NCI-H1105 (cell line): Measurements from ENCODE around the gene HYPK.

Source experiments
- DNase-seq: peaks from one replicate; lab custom pipeline; 2025; lab: John Stamatoyannopoulos, UW

The HYPK gene

GRCh38 chr15:43800286-43801141 is at the start of gene HYPK:
Gene HYPK, plus strand, starts transcription at chr15:43800599. Its CDS starts 24 bp downstream, at chr15:43800623.
- peak; percentile 65 for DNase-seq

DNA sequence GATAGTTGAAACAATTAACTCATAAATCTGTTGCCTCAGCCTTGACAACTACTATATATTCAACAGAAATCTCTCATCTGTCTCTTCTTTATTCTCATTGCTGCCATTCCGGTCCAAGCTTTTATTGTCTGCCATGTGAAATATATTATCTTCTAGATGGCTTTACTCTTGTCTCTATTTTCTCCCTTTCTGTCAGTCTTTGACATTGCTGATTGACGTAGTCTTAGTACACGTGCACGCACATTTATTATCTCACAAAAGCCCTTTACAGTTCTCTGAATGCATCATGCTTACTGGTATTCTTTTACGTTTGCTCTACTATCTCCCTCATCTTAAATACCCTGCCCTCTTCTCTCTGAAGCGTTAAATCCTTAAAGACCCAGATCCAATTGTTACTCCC is 48.5 kb upstream of the HYPK start:
- DNase-seq = no peak

GRCh38 chr15:43762824-43763223 is 37.6 kb upstream of the HYPK start:
- DNase-seq = no peak

DNA sequence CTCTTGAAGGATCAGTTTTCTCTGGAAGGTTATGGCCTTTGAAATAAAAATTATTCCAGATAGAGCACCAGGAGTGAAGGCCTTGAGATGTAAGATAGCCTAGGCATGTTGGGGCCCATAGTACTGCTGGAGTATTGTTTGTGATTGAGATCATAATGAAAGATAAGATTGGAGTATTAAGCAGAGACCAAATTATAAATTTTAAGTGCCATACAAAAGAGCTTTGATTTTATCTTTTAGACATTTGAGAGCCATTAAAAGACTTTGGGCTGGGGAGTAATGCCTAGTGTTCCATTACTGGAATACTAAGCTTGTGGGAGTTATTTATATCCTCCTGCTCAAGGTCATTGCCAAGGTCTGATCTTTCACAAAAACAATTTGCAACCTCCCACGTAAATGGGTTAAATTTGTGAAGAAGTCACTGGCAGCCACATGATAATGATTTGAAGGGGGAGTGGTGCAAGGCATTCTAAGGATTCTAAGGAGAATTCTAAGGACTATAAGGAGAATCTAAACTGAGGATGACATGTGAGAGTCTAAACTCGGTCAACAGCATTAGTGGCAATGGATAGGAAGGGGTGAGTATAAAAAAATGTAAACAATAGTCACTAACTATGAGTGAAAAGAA is 36.5 kb upstream of the HYPK start:
- no peak for DNase-seq

DNA sequence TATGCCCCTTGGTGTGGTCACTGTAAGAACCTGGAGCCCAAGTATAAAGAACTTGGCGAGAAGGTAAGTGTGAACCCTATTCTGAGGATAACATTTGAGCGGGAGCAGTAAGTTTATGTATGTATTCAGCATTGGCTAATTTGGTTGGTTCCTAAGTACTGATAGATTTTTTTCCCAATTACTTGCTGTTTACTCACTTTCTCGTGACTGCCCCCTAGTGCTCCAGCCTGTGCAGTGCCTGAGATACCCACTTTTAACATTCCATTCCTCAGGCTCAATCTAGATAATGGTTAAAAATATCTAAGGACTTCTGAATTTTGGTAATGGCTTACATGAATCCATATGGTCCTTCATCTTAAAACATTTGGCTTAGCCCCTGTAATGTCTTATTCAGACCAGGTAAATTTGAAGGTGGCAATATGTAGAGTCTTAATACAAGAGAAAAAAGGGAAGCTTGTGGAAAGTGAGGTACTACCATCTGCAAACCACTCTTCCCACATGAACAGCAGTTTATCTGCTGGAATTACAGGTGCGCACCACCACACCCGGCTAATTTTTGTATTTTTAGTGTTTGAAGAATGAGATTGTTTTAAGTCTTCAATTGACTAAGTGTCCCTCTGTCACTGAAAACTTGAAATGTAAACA is 30.7 kb upstream of the HYPK start:
- DNase-seq = no peak

GRCh38 chr15:43771816-43772215 is 28.6 kb upstream of the HYPK start:
- DNase-seq = no peak

DNA sequence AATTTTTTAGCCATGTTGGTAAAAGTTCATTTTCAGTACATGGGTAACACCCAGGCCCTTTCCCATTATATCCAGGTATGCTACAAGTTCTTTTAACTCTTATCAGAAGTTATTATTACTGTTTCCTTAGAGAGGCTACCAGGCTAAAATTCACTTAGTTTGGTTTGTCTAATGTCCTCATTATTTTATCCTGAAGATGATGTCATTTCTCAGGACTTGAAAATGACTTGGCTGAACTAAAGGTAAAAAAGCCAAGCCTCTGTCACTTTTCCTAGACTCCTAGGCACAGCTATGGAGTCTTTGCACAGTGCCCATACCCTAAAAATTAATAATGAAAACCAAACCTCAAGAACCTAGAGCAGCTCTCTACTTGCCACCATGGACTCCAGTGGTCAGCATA is 27.8 kb upstream of the HYPK start:
- DNase-seq = no peak

- no peak for DNase-seq
Observed at GRCh38 chr15:43774062-43774461, 26.3 kb upstream of the HYPK start.

DNA sequence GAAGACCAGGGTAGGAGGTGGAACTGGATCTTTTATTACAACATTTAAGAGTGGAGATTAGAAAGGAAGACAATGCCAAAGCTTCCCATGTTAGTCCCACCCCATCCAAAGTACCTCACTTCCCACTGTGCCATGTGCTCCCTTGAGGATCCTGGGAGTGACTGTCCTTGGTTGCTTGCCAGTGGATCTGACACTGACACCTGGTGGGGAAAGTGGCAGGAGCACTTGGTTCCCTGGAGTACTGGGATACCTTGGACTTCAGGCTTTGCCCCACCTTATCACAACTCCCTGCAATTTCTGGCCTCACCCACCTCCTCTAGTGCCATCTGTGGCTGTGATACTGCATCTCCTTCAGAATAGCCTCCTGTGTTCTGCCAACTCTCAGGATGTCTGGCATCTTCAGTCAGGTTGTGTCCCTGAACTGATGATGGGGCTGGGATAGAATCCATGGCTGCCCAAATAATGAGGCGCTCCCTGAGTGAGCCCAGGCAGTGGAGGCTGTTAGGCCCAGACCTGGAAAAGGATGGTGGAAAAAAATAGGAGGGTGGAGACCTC is 24.9 kb upstream of the HYPK start:
- DNase-seq = peak; percentile 50

GRCh38 chr15:43776101-43776717 is 24.2 kb upstream of the HYPK start:
- DNase-seq = no peak

DNA sequence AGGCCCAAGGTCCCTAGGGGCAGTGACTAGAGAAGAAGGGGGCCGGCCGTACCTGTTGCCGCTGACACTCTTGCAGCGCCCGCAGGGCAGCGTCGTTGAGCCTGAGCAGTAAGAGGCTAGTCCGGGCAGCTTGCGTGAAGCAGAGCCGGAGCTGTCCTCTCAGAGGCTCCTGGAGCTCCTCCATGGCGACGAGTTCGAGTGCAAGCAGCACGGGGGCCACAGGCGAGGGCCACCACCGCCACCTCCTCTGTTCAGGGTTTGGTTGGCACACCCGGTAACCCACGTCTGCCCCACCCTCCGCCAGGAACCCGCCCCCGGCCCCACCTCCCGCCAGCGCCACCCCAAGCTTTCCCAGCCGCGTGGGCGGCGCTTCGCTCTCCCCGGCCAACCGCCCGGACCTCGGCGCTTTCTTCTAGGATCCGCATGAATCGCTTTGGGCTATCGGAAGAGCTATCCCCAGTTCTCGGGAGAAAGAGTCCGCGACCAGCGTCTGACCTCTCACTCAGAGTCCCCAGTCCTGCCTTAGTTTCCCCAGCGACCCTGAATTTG is 23.6 kb upstream of the HYPK start, which contains the start of gene ELL3:
Gene ELL3 (minus strand): TSS at position 249 of the 549 bp plus-strand sequence. CDS start 65 bp downstream, at position 184.
- DNase-seq = peak; percentile 60

GRCh38 chr15:43777267-43777914 is 23.0 kb upstream of the HYPK start:
- peak; percentile 46 for DNase-seq

DNA sequence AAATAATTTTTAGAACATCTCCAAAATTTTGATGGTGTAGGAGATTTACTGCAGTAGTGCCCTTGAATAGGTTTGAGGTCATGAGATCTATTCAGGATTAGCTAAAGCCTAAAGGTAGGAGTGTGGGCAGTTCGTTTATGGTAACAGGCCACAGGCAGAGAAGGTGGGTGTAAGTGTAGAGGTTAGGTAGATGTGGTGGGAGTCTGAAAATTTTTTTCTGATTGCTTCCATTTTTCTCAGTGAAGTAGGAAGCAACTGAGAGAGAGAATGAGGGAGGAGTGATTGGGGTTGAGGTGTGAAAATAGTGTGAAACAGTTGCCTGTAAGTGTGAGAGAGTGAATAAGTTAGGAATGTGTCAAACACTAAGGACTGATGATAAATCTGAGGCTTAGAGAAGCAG is 21.4 kb upstream of the HYPK start:
- DNase-seq = no peak

- no peak for DNase-seq
Observed at GRCh38 chr15:43789409-43789808, 11.0 kb upstream of the HYPK start.

GRCh38 chr15:43791993-43792760 is 8.2 kb upstream of the HYPK start, which contains the start of gene SERF2:
Gene SERF2, plus strand, starts transcription at chr15:43792320. Its CDS starts 57 bp downstream, at chr15:43792377.
- peak; percentile 94 for DNase-seq

DNA sequence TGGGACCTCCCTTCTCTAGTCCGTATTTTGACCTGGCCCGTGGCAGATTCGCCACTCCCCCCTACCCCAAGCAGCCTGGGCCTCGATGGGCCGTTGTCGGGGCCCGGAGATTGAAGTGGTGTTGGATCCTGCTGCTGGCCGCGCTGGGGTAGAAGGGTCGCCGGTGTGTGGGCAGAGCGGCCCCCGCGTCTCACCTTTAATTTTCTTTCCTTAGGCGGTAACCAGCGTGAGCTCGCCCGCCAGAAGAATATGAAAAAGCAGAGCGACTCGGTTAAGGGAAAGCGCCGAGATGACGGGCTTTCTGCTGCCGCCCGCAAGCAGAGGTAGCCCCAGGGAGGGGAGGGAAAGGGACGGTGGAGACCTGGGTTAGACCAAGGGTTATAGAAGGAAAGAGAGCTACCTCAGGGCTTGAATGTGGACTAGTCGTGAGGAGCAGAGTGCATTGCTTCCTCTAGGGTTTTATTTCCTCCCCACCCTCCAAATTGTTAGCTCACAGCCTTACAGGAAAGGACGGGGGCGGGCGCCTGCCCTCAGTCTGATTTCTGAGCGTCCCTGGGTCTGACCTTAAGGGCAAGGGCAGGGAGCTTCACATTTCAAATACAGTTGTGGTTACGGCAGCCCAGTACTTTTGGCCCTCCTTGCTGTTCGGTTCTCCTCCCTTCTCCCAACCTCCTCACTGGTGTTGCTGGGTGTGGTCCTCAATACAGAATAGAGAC is 7.5 kb upstream of the HYPK start:
- DNase-seq = no peak

DNA sequence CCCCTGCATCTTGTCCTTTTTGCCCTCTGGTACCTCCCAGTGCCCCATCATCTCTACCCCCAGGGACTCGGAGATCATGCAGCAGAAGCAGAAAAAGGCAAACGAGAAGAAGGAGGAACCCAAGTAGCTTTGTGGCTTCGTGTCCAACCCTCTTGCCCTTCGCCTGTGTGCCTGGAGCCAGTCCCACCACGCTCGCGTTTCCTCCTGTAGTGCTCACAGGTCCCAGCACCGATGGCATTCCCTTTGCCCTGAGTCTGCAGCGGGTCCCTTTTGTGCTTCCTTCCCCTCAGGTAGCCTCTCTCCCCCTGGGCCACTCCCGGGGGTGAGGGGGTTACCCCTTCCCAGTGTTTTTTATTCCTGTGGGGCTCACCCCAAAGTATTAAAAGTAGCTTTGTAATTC is 6.8 kb upstream of the HYPK start:
- DNase-seq = no peak

- no peak for DNase-seq
Observed at GRCh38 chr15:43794269-43795037, 5.9 kb upstream of the HYPK start.

GRCh38 chr15:43795197-43795596 is 5.2 kb upstream of the HYPK start:
- no peak for DNase-seq
